Vagina (tissue), 2 donors: Measurements from ENCODE around the gene PRIMA1. TPM values are rescaled to one million over a fixed set of nuclear protein-coding genes. Genes with fewer than 3 reads are reported as not detected.

Experiments
- DNase-seq, 2 donors: peaks; one replicate each; pipeline ENCODE4 v3.0.0-alpha.2; 2017; ENCODE audit errors: extremely low spot score in 2 of 2
- H3K27ac ChIP-seq: fragments of 200-600 bp; sonication (generic); one replicate; pipeline ENCODE4 v1.5.1; 2019
- H3K27me3 ChIP-seq: fragments of 200-600 bp; sonication (generic); one replicate; pipeline ENCODE4 v1.5.1; 2019
- H3K36me3 ChIP-seq, 2 donors: fragments of 200-600 bp; sonication (generic); one replicate each; pipeline ENCODE4 v1.5.1; 2017 to 2019
- H3K4me1 ChIP-seq: fragments of 200-600 bp; sonication (generic); one replicate; pipeline ENCODE4 v1.5.1; 2019
- H3K4me3 ChIP-seq, 2 donors: fragments of 200-600 bp; sonication (generic); 1 replicate in 1 of 2; 2 replicates in 1 of 2; pipeline ENCODE4 v1.5.1; 2016 to 2019
- H3K9me3 ChIP-seq: fragments of 200-600 bp; sonication (generic); one replicate; pipeline ENCODE4 v1.5.1; 2019
- CTCF ChIP-seq, 3 experiments: fragments of 450-650 bp in 2 of 3; fragments of 200-600 bp in 1 of 3; sonication (generic) in 1 of 3; IDR thresholded peaks; one replicate each; pipeline ENCODE4 v1.5.1; 2017 to 2019; ENCODE audit warnings: antibody characterized with exemption in 3 of 3, mild to moderate bottlenecking in 2 of 3, moderate library complexity in 2 of 3
- POLR2A ChIP-seq, 2 donors: fragments of 450-650 bp; IDR thresholded peaks; one replicate each; pipeline ENCODE4 v1.6.1; 2017; ENCODE audit warnings: antibody characterized with exemption in 2 of 2, mild to moderate bottlenecking in 2 of 2, moderate library complexity in 2 of 2
- POLR2AphosphoS5 ChIP-seq, 2 donors: sonication (generic); formaldehyde crosslinking; IDR thresholded peaks; one replicate each; pipeline ENCODE4 v1.9.0; 2017; ENCODE audit warnings: antibody characterized with exemption in 2 of 2, mild to moderate bottlenecking in 2 of 2, low read depth in 1 of 2; ENCODE audit not compliant: insufficient read depth in 1 of 2
- intact Hi-C: fragments of 100-400 bp; cut with DNase I; formaldehyde crosslinking; loops from one replicate; pipeline ENCODE4 v1.15.1; 2023
- total RNA-seq: library from RNA; depleted of rRNA; stranded (reverse); fragments of >200 nt; gene quantifications from one replicate; pipeline ENCODE4 v1.2.3, GENCODE V29; 2016

Gene PRIMA1
- total RNA-seq, 1 donor from 2014 or later = 6.1 TPM

- H3K9me3 ChIP-seq = no peaks in the 10 kb centered on the region
- no peaks in the 10 kb centered on the region for H3K27me3 ChIP-seq
- intact Hi-C loops = no loop called here
- H3K36me3 ChIP-seq = peaks cover 0 to 7% of the 10 kb centered on the region in 2 donors
- H3K4me3 ChIP-seq = no peak overlapping the region
- no peaks in the 10 kb centered on the region for H3K4me1 ChIP-seq
- TF ChIP-seq CTCF (IDR thresholded peaks at IDR 0.05) (no peak), POLR2AphosphoS5 (IDR thresholded peaks at IDR 0.05; ENCODE audit: insufficient read depth in 1 of 2, low read depth in 1 of 2) (no peak), POLR2A (IDR thresholded peaks at IDR 0.05) (no peak)
- no peak overlapping the region for H3K27ac ChIP-seq
- DNase-seq = no peak
Measured at GRCh38 chr14:93734086-93734822, 54.0 kb downstream of the PRIMA1 start.

GRCh38 chr14:93733631-93734030 is 54.7 kb downstream of the PRIMA1 start:
- no peak overlapping the region for H3K4me3 ChIP-seq
- no peak overlapping the region for H3K27ac ChIP-seq
- H3K36me3 ChIP-seq = peaks cover 0 to 7% of the 10 kb centered on the region in 2 donors
- no peaks in the 10 kb centered on the region for H3K4me1 ChIP-seq
- intact Hi-C loops = no loop called here
- DNase-seq = no peak
- TF ChIP-seq POLR2A (IDR thresholded peaks at IDR 0.05) = no peak
- TF ChIP-seq CTCF (IDR thresholded peaks at IDR 0.05) = no peak
- TF ChIP-seq POLR2AphosphoS5 (IDR thresholded peaks at IDR 0.05; ENCODE audit: insufficient read depth in 1 of 2, low read depth in 1 of 2) = no peak
- H3K9me3 ChIP-seq = no peaks in the 10 kb centered on the region
- H3K27me3 ChIP-seq = no peaks in the 10 kb centered on the region

- no peak overlapping the region for H3K27ac ChIP-seq
- no peaks in the 10 kb centered on the region for H3K9me3 ChIP-seq
- DNase-seq = no peak
- intact Hi-C loops = no loop called here
- peaks cover 0 to 7% of the 10 kb centered on the region in 2 donors for H3K36me3 ChIP-seq
- no peaks in the 10 kb centered on the region for H3K4me1 ChIP-seq
- TF ChIP-seq POLR2AphosphoS5 (IDR thresholded peaks at IDR 0.05; ENCODE audit: insufficient read depth in 1 of 2, low read depth in 1 of 2) (no peak), CTCF (IDR thresholded peaks at IDR 0.05) (no peak), POLR2A (IDR thresholded peaks at IDR 0.05) (no peak)
- no peak overlapping the region for H3K4me3 ChIP-seq
- H3K27me3 ChIP-seq = no peaks in the 10 kb centered on the region
Measured at GRCh38 chr14:93733231-93733630, 55.1 kb downstream of the PRIMA1 start.

GRCh38 chr14:93732524-93732923 is 55.8 kb downstream of the PRIMA1 start:
- TF ChIP-seq CTCF (IDR thresholded peaks at IDR 0.05) (no peak), POLR2AphosphoS5 (IDR thresholded peaks at IDR 0.05; ENCODE audit: insufficient read depth in 1 of 2, low read depth in 1 of 2) (no peak)
- peaks cover 0 to 7% of the 10 kb centered on the region in 2 donors for H3K36me3 ChIP-seq
- H3K27ac ChIP-seq = no peak overlapping the region
- H3K27me3 ChIP-seq = no peaks in the 10 kb centered on the region
- intact Hi-C loops = no loop called here
- no peaks in the 10 kb centered on the region for H3K4me1 ChIP-seq
- no peak for DNase-seq
- no peak overlapping the region for H3K4me3 ChIP-seq
- no peaks in the 10 kb centered on the region for H3K9me3 ChIP-seq

GRCh38 chr14:93731753-93732152 is 56.5 kb downstream of the PRIMA1 start:
- H3K4me3 ChIP-seq = no peak overlapping the region
- intact Hi-C loops = no loop called here
- no peaks in the 10 kb centered on the region for H3K9me3 ChIP-seq
- no peaks in the 10 kb centered on the region for H3K27me3 ChIP-seq
- TF ChIP-seq POLR2A (IDR thresholded peaks at IDR 0.05) (no peak), CTCF (IDR thresholded peaks at IDR 0.05) (no peak), POLR2AphosphoS5 (IDR thresholded peaks at IDR 0.05; ENCODE audit: insufficient read depth in 1 of 2, low read depth in 1 of 2) (no peak)
- H3K36me3 ChIP-seq = peaks cover 0 to 7% of the 10 kb centered on the region in 2 donors
- DNase-seq = no peak
- H3K27ac ChIP-seq = no peak overlapping the region
- H3K4me1 ChIP-seq = no peaks in the 10 kb centered on the region
